Trophoblast cell (in vitro differentiated cells and primary cell): ENCODE measurements around the gene DGCR2.
"Not testable (repeated sequence)": the region's sequence is repeated elsewhere in the genome, so short reads cannot be mapped to it uniquely, and the experiment has no call there.

Experiments used
- DNase-seq, 2 donors: peaks; one replicate each; pipeline ENCODE4 v3.0.0-alpha.2; 2016
- H2AFZ ChIP-seq: 2 replicates; pipeline ENCODE4 v1.6.1; 2013; ENCODE audit warnings: low read length, moderate library complexity, mild to moderate bottlenecking; ENCODE audit not compliant: insufficient read depth, poor library complexity
- H2AK5ac ChIP-seq: 2 replicates; pipeline ENCODE4 v1.6.1; 2013; ENCODE audit warnings: mild to moderate bottlenecking, low read length
- H2BK120ac ChIP-seq: 2 replicates; pipeline ENCODE4 v1.6.1; 2013; ENCODE audit warnings: low read length, mild to moderate bottlenecking, moderate library complexity; ENCODE audit not compliant: insufficient read depth, poor library complexity
- H2BK12ac ChIP-seq: 2 replicates; pipeline ENCODE4 v1.6.1; 2013; ENCODE audit warnings: mild to moderate bottlenecking, low read length, moderate library complexity
- H2BK5ac ChIP-seq: 2 replicates; pipeline ENCODE4 v1.6.1; 2013; ENCODE audit warnings: low read length, low read depth, moderate library complexity, mild to moderate bottlenecking; ENCODE audit not compliant: poor library complexity
- H3K14ac ChIP-seq: 2 replicates; pipeline ENCODE4 v1.6.1; 2013; ENCODE audit warnings: mild to moderate bottlenecking, low read length
- H3K18ac ChIP-seq: 2 replicates; pipeline ENCODE4 v1.6.1; 2013; ENCODE audit warnings: mild to moderate bottlenecking, low read length
- H3K23ac ChIP-seq: 2 replicates; pipeline ENCODE4 v1.6.1; 2013; ENCODE audit warnings: low read length
- H3K27ac ChIP-seq: 2 replicates; pipeline ENCODE4 v1.5.1; 2013; ENCODE audit warnings: low read depth, mild to moderate bottlenecking, inconsistent platforms, low read length, moderate library complexity
- H3K27me3 ChIP-seq: 2 replicates; pipeline ENCODE4 v1.6.1; 2013; ENCODE audit warnings: inconsistent platforms, mild to moderate bottlenecking, low read length, moderate library complexity; ENCODE audit not compliant: insufficient read depth
- H3K36me3 ChIP-seq, 2 experiments: 1 replicate in 1 of 2; 2 replicates in 1 of 2; pipeline ENCODE4 v1.6.1; 2013; ENCODE audit warnings: low read length in 2 of 2, mild to moderate bottlenecking in 2 of 2, moderate library complexity in 1 of 2; ENCODE audit not compliant: insufficient read depth in 2 of 2, control insufficient read depth in 1 of 2
- H3K4ac ChIP-seq: 2 replicates; pipeline ENCODE4 v1.6.1; 2013; ENCODE audit warnings: low read depth, mild to moderate bottlenecking, low read length, moderate library complexity
- H3K4me1 ChIP-seq, 2 experiments: 1 replicate in 1 of 2; 2 replicates in 1 of 2; pipeline ENCODE4 v1.6.1; 2013; ENCODE audit warnings: low read length in 2 of 2, mild to moderate bottlenecking in 2 of 2, moderate library complexity in 1 of 2; ENCODE audit not compliant: insufficient read depth in 2 of 2, control insufficient read depth in 1 of 2
- H3K4me2 ChIP-seq: 2 replicates; pipeline ENCODE4 v1.6.1; 2013; ENCODE audit warnings: inconsistent platforms, mild to moderate bottlenecking, low read length, moderate library complexity
- H3K4me3 ChIP-seq: 2 replicates; pipeline ENCODE4 v1.5.1; 2013; ENCODE audit warnings: mild to moderate bottlenecking, low read depth, low read length, inconsistent platforms
- H3K79me1 ChIP-seq: one replicate; pipeline ENCODE4 v1.6.1; 2013; ENCODE audit warnings: low read length
- H3K79me2 ChIP-seq: 2 replicates; pipeline ENCODE4 v1.6.1; 2013; ENCODE audit warnings: low read length, mild to moderate bottlenecking; ENCODE audit not compliant: control insufficient read depth, insufficient read depth, poor library complexity
- H3K9ac ChIP-seq: 2 replicates; pipeline ENCODE4 v1.6.1; 2013; ENCODE audit warnings: mild to moderate bottlenecking, low read length
- H3K9me3 ChIP-seq: 2 replicates; pipeline ENCODE4 v1.6.1; 2013; ENCODE audit warnings: low read depth, mild to moderate bottlenecking, control low read depth, inconsistent platforms, low read length; ENCODE audit not compliant: insufficient read depth
- H4K12ac ChIP-seq: 2 replicates; pipeline ENCODE4 v1.6.1; 2013; ENCODE audit warnings: low read depth, mild to moderate bottlenecking, low read length, moderate library complexity
- H4K8ac ChIP-seq: 2 replicates; pipeline ENCODE4 v1.6.1; 2013; ENCODE audit warnings: low read depth, mild to moderate bottlenecking, low read length, moderate library complexity
- H4K91ac ChIP-seq: one replicate; pipeline ENCODE4 v1.6.1; 2013; ENCODE audit warnings: low read depth, mild to moderate bottlenecking, low read length, moderate library complexity
- WGBS: extraction: QIAGEN DNeasy Blood & Tissue Kit; methylation state at CpG from one replicate; pipeline ENCODE4 v1.1.7; 2013; ENCODE audit warnings: missing lambda C conversion rate; ENCODE audit not compliant: insufficient read length, insufficient coverage; ENCODE audit errors: extremely low coverage; 5-methylcytosine and 5-hydroxymethylcytosine counted together

The DGCR2 gene

GRCh38 chr22:19158649-19159048 lies 36.4 kb upstream of the DGCR2 start:
- H3K14ac ChIP-seq, H4K12ac ChIP-seq, H3K79me1 ChIP-seq, H2AK5ac ChIP-seq, H3K36me3 ChIP-seq, H4K8ac ChIP-seq, H3K18ac ChIP-seq, DNase-seq, H4K91ac ChIP-seq, H3K23ac ChIP-seq, H2BK12ac ChIP-seq, H3K4me3 ChIP-seq, H3K27ac ChIP-seq, H2BK5ac ChIP-seq, H3K9me3 ChIP-seq, H3K4ac ChIP-seq, H3K79me2 ChIP-seq, H3K4me1 ChIP-seq, H2BK120ac ChIP-seq, H3K9ac ChIP-seq, H3K27me3 ChIP-seq, H3K4me2 ChIP-seq, H2AFZ ChIP-seq: not testable (repeated sequence)
- WGBS: no CpG with 5 or more reads among the region's 11 CpGs

DNA sequence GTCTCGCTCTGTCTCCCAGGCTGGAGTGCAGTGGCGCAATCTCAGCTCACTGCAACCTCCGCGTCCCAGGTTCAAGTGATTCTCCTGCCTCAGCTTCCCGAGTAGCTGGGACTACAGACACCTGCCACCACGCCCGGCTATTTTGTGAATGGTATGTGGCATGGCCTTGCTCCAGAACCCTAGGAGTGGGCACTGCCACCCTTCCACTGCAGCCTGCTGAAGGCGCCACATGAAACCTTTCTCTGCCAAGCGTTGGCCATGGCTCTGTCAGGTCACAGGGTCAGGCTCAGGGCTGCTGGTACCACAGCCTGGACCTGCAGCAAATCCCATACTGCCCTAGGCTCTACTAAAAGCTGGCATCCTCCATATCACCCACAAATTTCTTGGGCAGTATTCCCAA lies 33.9 kb upstream of the DGCR2 start:
- H3K79me1 ChIP-seq: not testable (repeated sequence)

GRCh38 chr22:19152942-19153883 lies 31.0 kb upstream of the DGCR2 start:
- H3K14ac ChIP-seq: no peak overlapping the region

More for the DNA sequence above, 33.9 kb upstream of the DGCR2 start:
- H4K91ac ChIP-seq, H3K79me2 ChIP-seq, H3K27ac ChIP-seq, H2AFZ ChIP-seq, DNase-seq, H3K14ac ChIP-seq, H3K23ac ChIP-seq, H3K4me2 ChIP-seq, H3K4me1 ChIP-seq, H3K4me3 ChIP-seq, H2AK5ac ChIP-seq, H2BK120ac ChIP-seq, H3K9ac ChIP-seq, H3K18ac ChIP-seq, H4K12ac ChIP-seq, H2BK12ac ChIP-seq, H3K4ac ChIP-seq, H4K8ac ChIP-seq, H3K36me3 ChIP-seq, H2BK5ac ChIP-seq, H3K9me3 ChIP-seq: not testable (repeated sequence)
- H3K27me3 ChIP-seq: peaks cover 16% of the 10 kb centered on the region
- no CpG with 5 or more reads among the region's 9 CpGs for WGBS

GRCh38 chr22:19151329-19152191 lies 29.3 kb upstream of the DGCR2 start:
- Histone ChIP-seq H3K4ac (no peak overlapping the region), H4K91ac (no peak overlapping the region), H3K79me2 (no peaks in the 10 kb centered on the region), H3K9ac (no peak overlapping the region), H3K9me3 (peaks cover 22% of the 10 kb centered on the region), H3K4me2 (no peak overlapping the region), H4K12ac (no peak overlapping the region), H2BK12ac (no peak overlapping the region), H3K14ac (no peak overlapping the region), H3K27ac (no peak overlapping the region), H3K27me3 (peaks cover 62% of the 10 kb centered on the region), H3K18ac (no peak overlapping the region), H3K4me1 (peaks cover 0 to 5% of the 10 kb centered on the region in 2 experiments), H2BK120ac (no peak overlapping the region), H2AK5ac (no peak overlapping the region), H3K4me3 (no peak overlapping the region), H4K8ac (no peak overlapping the region), H3K79me1 (no peaks in the 10 kb centered on the region), H2AFZ (no peak overlapping the region), H2BK5ac (no peak overlapping the region), H3K23ac (no peak overlapping the region), H3K36me3 (no peaks in the 10 kb centered on the region)
- no CpG with 5 or more reads among the region's 10 CpGs for WGBS
- no peak for DNase-seq

More at GRCh38 chr22:19152942-19153883, 31.0 kb upstream of the DGCR2 start:
- no peak overlapping the region for H3K27ac ChIP-seq
- H2AK5ac ChIP-seq: no peak overlapping the region
- H3K4me1 ChIP-seq: peaks cover 0 to 5% of the 10 kb centered on the region in 2 experiments
- H2AFZ ChIP-seq: no peak overlapping the region
- DNase-seq: no peak
- peaks cover 45% of the 10 kb centered on the region for H3K27me3 ChIP-seq
- H3K9ac ChIP-seq: no peak overlapping the region
- no peak overlapping the region for H2BK12ac ChIP-seq
- no peaks in the 10 kb centered on the region for H3K79me1 ChIP-seq
- H2BK120ac ChIP-seq: no peak overlapping the region
- no peak overlapping the region for H3K4ac ChIP-seq
- H4K91ac ChIP-seq: no peak overlapping the region
- no peak overlapping the region for H4K8ac ChIP-seq
- peaks cover 19% of the 10 kb centered on the region for H3K9me3 ChIP-seq
- no CpG with 5 or more reads among the region's 11 CpGs for WGBS
- no peak overlapping the region for H3K18ac ChIP-seq
- H3K36me3 ChIP-seq: no peaks in the 10 kb centered on the region
- H3K23ac ChIP-seq: no peak overlapping the region
- no peak overlapping the region for H3K4me3 ChIP-seq
- no peak overlapping the region for H2BK5ac ChIP-seq
- H4K12ac ChIP-seq: no peak overlapping the region
- H3K79me2 ChIP-seq: no peaks in the 10 kb centered on the region
- no peak overlapping the region for H3K4me2 ChIP-seq
